Activated naive CD8-positive, alpha-beta T cell treated with anti-CD3 and anti-CD28 coated beads, Interleukin-2, amount 50 U/mL, for 16 hours (primary cell): ENCODE data around the gene BEX3.
"Not testable (repeated sequence)": the region's sequence is repeated elsewhere in the genome, so short reads cannot be mapped to it uniquely, and the experiment has no call there.

Experiments used
- DNase-seq: peaks from one replicate; pipeline ENCODE4 v3.0.0-alpha.2; 2020; ENCODE audit warnings: low read depth, low spot score

The BEX3 gene

DNA sequence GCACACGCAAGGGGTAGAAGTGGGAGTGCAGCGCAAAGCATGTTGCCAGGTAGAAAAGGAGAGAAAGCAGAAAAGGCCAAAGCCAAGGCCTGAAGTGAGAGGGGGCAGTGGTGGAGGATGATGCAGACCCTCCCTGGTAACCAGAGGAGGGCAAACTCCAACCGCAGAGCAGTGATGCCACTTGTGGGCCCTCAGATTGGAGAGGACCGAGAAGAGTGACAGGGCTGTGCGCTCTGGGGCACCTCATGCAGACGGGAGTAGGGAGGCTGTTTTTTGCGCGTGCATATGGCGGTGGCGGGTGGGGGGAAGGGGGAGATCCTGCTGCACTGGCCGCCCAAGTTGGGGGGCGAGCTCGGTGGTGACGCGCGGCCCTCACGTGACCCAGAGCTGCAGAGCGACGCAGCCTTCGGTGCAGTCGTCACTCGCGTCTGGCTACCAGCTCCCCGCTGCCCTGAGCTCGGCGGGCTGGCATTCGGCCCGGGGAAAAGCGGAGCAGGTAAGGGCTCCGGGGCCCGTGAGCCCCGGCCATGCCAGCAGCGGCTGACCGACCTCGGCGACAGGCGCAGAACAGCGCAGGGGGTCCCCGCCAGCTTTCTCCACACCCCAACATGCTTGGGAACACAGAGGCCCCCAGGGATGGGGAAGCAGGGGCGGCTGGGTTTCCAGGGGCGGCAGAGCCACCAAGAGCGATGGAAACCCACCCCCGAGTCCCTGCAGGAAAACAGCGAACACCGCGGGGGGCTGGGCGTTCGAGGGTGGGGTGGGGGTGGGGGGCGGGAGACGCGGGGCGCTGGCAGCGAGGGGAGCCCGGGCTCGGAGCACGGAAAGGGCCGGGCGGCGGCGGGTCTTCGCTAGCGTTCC, at the start of gene BEX3:
Gene BEX3 (plus strand): TSS at position 421 of the 861 bp plus-strand sequence. CDS start 984 bp downstream, outside the sequence.
- peak; percentile 1 for DNase-seq

DNA sequence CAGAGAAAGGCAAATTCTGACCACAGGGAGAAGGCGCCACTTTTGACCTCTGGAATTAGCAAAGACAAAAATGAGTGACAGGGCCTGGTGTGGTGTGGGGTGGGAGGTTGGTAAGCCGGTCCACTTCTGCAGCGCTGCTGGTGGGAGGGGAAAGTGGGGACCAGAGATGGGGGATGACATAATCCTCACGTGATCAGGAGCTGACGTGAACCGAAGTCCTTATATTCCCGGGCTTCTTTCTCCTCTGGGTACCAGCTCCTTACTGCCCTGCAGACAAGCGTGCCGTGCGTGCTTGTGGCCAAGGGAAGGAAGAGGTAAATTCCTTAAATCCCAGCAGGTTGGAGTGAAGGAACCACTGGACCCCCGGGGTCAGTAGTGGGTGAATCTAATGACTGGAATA, 46.3 kb upstream of the BEX3 start, which contains the start of gene TCEAL7:
Gene TCEAL7 (plus strand): TSS at position 249 of the 400 bp plus-strand sequence. CDS start 1,165 bp downstream, outside the sequence.
- no peak for DNase-seq

DNA sequence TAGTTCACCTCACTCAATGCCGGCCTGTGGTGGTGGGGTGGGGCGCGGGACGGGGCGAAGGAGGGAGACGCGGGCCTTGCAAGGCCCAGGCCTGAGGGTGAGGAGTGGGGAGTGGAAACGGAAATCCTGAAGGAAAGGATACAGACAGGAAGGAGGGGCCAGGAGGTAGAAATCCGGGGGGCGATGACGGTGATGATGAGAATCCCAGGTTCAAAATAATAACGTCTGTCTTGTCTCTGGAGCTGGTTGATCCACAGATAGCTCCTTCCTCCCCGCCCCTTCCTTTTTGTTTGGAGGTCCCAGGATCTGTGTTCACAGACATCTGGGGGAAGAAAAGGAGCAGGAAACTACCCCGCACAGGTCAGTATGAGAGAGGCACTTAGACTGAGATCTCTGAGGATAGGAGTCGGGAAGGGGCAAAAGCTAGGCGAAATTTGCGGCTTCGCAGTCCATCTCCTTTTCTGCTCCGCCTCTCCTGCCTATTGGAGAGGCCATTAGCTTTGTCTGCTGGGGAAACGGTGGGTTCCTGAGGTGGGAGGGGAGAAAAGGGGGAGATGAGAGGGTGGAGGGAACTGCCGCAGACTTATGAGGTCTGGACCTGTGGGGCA, 45.6 kb upstream of the BEX3 start:
- no peak for DNase-seq

DNA sequence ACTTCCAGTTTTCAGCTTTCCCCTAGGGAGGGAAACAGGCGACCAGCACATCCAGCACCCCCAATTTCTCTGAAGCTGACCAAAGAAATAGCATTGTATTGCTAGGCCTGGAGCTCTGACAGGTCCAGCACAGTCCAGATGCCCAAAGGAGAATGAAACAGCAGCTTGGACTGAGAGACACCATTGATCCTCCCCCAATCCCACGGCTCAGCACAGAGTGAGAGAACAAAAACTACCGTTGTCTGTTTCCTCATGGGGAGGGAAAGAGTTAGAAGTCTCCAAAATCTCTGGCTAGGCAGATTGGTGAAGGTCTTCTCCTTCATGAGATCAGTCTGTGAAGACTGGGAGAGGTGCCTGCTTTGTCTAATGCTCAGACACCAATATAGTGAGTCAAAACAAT, 37.7 kb upstream of the BEX3 start:
- DNase-seq = no peak

DNA sequence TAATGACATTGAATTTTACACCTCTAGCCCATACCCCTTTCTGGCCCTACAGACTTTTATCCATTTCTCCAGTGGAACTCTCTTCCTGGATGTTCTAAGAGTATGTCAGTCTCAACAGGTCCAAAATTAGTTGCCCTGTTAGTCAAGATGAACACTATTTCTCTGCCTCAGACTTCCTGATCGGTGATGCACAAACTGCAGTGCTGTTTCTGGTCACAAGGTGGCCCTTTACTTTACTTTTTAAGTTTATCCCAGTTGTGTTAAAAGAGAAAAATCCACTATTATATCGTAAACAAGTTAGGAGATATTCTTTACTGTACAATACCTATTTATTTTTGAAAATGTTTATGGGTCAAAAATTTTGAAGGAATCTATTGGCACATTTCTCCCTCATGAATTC, 33.2 kb upstream of the BEX3 start:
- peak; percentile 3 for DNase-seq

DNA sequence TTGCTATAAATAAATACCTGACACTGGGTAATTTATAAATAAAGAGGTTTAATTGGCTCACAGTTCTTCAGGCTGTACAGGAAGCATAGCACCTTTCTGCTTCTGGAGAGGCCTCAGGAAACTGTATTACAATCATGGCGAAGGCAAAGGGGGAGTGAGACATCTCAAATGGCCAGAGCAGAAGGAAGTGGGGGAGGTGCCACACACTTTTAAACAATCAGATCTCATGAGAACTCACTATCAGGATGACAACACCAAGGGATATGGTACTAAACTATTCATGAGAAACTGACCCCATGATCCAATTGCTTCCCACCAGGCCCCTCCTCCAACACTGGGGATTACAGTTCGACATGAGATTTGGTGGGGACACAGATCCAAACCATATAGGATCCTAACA, 31.7 kb upstream of the BEX3 start:
- DNase-seq = no peak

DNA sequence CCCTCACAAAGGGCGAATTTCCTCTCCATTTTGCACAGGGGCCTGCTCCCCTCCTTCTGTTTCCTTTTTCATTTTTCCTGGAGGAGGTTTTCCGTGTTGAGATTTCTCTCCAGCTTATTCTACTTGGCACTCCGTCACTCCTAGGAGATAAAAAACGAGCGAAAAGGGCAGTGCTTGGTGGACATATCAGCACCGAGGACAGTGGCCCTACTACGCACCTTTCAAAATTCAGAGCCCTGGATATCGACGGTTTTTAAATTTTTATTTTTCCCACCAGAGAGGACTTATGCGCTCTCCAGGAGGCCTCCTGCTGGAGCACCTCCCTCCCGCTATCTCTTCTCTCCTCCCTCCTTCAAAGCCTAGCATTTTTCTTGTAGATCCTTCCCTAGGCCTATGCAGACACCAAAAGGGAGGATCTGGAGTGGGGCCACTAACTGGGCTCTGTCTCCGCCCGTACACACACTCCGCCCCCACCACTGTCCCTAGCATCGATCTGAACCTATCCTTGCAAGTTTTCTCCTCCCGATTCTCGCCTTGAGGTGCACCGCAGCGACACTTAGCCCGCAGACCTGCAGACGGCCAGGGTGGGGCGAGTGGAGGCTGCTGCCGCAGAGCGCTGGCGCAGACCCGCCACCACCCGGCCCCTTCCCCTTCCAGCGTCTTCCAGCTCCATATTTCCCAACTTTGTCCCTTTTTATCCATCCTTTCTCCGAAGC, 28.5 kb upstream of the BEX3 start:
- DNase-seq = no peak

DNA sequence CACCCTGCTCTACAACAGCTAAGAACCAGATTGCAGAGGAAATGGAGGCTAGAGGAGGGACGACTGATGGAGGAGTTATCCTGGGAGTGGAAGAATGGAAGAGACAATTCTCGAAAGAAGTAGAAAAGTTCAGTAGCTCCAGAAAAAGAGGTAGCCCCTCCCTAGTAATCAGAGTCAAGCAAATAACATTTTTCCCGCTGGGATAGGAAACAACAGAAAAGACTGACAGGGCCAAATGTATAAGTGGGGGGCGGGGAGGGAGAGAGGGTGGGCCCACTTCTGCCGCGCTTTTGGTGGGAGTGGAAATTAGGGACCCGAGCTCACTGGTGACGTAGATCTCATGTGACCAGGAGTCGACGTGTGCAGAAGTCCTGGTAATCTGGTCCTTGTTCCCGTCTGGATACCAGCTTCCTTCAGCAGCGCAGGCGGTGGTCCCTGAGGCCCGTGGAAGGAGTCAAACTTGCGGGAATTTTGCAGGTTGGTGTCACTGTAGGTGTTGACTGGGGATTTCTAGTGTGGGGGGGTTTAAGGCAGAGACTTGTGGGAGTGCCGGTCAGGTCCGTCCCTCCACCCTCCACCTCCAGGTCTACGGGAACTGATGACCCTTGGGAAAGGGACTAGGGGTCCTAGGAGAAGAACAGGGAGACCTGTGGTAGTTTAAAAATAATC, 20.1 kb upstream of the BEX3 start, which contains the start of gene TCEAL9:
Gene TCEAL9 (plus strand): TSS at position 377 of the 669 bp plus-strand sequence. CDS start 1,179 bp downstream, outside the sequence.
- DNase-seq = no peak

DNA sequence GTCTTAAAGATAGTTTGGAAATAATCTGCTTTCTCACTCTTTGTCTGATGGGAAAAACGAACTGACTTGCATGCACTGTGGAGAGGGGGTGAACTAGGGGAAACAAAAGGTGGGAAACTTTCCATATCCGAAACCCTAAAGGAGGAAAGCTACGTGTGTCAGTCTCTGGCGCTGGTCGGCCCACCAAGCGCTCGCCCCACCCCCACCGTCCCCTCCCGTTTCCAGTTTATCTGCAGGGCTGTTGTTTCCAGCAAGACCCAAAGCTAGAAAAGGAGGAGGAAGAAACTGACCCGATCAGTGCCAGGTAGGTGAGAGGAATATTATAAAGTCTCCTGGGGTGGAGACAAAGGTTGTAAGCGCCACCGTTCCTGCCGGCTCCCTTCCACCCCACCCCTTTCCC, 19.5 kb upstream of the BEX3 start:
- DNase-seq = no peak

DNA sequence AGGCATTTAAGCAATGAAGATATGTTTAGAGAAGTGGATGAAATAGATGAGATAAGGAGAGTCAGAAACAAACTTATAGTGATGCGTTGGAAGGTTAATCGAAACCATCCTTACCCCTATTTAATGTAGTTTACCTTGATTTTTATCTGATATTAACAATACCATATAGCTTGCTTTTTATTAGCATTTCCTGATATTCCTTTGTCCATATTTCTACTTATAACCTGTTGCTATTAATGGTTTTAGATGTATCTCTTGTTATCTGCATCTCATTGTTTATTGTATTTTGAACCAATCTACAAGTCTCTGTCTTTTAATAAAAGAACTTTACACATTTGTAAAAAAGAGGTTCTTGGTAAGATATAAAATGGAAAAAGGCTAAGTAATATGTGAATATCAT, 18.5 kb upstream of the BEX3 start:
- DNase-seq = no peak

DNA sequence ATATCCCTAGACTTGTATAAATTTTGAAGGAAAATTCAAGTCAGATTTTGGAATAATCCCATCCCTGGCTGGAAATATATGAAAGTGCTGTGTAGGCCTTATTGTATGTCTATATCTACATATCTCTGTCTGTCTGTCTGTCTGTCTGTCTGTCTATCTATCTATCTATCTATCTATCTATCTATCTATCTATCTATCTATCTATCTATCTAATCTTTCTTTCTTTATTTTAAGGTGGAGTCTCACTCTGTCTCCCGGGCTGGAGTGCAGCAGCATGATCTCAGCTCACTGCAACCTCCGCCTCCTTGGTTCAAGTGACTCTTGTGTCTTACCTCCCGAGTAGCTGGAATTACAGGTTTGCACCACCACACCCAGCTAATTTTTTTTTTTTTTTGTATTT, 16.7 kb upstream of the BEX3 start:
- not testable (repeated sequence) for DNase-seq

DNA sequence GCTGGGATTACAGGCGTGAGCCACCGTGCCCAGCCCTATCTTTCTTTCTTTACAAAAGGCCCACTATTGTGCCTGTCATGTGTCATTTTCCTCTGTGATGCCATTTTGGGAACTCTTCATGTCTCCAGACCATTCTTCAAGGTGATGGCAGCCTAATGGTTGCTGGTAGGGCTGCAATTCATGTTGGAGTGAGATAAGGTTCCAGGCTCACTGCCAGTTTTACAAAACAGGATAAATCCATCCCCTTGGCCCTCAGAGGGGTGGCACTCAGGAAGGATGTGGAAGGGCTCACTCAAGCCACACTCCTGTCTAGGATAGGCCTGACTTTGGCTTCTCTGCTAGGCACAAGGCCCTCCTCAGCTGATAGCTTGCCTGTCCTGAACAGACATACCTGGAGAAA, 16.2 kb upstream of the BEX3 start:
- DNase-seq = no peak

DNA sequence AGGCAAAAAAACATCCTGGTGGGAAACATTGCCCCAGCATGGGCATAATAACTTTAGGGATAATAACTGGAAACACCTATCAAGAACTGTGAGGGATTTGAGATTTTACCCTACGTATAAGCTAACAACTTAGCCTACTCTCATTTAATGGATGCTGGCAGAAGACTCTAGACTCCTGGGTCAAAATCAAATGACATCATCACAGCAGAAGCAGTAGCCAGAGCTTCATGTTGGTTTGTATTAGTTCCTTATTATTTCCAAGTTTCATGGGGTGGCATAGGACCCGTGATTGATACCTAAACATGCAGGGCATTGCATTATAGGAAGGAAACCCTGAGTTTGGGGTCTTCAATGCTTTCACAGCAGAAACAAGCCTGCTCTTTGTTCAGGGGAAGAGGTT, 15.4 kb upstream of the BEX3 start:
- no peak for DNase-seq

DNA sequence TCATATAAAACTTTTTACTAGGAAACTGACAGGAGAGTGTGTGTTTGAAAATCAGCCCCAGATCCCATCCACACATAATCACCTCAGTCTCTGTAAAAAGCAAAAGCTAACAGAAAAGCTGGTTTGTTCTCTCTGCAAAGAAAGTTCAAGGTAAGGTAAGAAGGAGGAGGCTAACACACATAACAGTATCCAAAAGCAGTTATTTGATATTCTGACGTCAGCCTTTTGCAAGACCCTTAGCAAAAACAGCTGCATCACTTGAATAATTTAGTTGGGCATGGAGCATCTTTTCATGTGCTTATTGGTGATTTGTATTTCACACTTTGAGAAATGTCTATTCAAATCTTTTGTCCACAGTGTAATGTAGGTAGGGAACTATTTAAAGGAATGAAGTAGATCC, 14.5 kb upstream of the BEX3 start:
- no peak for DNase-seq

DNA sequence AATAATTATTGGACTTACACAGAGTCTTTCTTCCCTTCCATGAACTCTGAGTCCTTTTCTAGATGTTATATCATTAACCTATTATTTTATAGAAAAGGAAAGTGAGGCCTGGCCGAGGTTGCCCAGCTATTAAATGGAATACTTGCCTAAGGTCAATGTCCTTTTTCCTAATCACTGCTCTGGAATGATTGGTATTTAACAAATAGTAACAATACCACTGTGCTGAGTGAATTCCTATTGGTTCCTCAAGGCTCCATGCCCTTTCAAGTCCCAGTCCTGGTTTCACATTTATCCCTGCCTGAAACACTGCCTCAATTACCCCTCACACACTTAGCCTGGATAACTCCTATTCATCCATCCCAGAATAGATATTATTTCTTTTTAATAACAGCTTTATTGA, 13.9 kb upstream of the BEX3 start:
- DNase-seq = no peak

DNA sequence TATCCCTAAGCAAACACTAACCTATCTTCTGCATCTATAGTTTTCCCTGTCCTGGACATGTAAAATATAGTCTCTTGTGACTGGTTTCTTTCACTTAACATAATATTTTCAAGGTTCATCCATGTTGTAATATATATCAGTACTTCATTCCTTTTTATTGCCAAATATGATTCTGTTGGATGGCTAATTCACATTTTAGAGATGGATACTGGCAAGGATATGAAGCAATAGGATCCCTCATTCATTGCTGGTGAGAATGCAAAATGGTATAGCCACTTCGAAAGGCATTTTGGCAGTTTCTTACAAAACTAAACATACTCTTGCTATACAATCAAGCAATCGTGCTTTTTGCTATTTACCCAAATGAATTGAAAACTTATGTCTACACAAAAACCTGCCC, 13.3 kb upstream of the BEX3 start:
- no peak for DNase-seq

DNA sequence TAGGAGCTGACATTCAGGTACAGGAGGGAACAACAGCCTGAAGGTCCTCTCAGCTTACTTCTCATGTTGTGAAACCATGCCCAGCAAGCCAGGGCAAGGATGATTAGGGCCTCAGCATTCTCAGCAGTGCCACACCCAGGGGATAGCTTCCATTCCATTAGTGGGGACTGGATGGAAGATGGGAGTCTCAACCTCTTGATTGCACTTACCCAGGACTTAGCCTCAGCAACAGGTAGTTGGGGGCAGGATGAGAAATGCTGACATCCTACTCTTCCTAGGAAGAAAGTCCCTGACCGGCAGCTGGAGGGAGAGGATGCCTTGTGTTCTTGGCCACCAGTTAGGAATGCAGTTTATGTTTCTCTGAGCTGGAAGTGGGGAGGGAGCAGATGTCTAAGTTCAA, 8.8 kb upstream of the BEX3 start:
- DNase-seq = no peak

DNA sequence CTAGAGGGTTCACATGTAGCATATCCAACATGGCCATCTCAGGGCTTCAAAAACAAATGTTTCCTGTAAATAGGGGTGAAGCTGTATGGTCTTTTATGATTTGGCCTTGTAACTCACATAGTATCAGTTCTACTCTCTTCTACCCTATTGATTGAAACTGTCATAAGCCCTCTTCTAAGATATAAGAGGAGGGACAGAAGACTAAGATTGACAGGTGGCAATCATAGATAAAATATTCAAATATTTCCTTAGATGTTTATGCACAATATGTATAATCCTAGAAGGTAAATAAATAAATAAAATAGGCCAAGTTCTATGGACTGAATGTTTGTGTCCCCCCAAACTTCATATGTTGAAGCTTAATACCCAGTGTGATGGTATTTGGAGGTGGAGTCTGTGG, 6.9 kb upstream of the BEX3 start:
- no peak for DNase-seq

DNA sequence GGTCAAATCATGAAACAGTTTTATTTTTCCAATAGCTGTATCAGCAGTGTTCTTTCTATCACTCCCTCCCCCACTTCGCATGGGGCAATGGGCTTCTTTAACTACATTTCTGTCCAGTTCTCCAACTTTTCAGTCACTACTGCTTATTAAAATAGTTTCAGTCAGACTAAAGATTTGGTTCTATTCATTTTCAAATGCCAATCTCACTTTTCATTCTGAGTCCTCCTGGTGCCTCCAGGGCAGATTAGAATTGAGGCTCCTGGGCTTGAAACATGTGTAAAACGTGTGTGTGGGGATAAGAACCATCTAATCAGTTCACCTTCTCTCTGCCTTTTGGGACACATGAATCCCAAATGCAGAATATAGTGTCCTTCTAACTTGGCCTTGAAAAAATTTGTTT, 3.5 kb upstream of the BEX3 start:
- DNase-seq = no peak

DNA sequence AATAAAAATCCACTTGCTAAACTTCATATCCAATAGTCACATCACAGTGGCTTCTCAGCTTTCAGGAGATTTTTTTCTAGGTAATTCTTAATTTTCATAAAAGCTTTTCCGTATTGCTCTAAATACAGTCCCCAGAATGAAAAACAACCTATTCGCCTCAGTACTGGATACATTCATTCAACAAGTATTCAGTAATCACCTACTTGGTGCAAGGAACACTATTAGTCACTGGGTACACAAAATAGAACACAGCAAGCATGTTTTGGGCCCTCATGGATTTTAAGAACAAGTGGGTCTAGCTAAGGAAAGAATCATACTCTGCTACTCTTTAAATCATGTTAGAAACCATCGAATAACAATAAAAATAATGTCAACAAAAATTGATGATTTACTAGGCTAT, 2.8 kb upstream of the BEX3 start:
- no peak for DNase-seq

DNA sequence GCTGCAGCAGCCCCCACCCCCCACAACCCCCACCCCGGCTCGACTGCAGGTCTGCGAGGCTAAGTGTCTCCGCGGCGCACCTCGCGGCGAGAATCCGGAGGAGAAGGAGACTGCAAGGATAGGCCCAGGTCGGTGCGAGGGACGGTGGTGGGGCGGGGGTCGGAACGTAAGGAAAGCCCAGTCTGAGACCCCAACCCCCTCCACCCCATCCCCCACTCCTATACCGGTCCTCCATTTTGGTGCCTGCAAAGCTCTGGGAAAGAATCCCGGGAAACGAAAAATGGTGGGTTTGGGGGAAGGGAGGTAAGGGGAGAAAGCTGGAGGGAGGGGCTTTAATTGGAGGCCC, 614 bp downstream of the BEX3 start:
- no peak for DNase-seq

DNA sequence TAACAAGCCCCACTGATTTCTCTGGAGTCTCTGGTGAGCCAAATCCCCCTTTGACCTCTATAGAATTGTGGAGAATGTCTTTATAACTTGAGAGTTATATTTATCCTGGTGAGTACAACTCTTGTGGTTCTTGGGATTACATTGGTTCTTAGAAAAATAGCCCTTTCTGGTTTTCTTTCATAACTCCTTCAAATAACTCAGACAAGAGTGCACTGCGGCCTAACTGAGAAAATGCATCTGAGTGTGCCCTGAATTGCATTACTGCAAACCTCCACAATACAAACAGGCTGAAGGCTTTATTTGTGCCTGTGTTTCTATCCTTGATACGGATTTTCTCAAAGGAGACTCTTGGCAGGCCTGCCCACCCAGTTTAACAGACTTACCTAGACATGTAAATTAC, 2.7 kb downstream of the BEX3 start:
- no peak for DNase-seq
